B cell (primary cell): ENCODE measurements around the gene SCUBE1. TPM values are rescaled to one million over a fixed set of nuclear protein-coding genes. Genes with fewer than 3 reads are reported as not detected.

Source experiments
- ATAC-seq: fragments of 200-7000 bp; cut with Tn5 transposase; one replicate; pipeline ENCODE4 v1.10.0; 2021; ENCODE audit warnings: low read depth, mild to moderate bottlenecking, moderate number of reproducible peaks, moderate library complexity
- CTCF ChIA-PET: fragments of 350-600 bp; sonication (Branson Sonifier 250); formaldehyde crosslinking; loops from one replicate; lab custom pipeline; 2021; ENCODE audit warnings: antibody characterized with exemption, inconsistent platforms; lab: Charles Lee
- POLR2A ChIA-PET: fragments of 350-600 bp; sonication (Branson Sonifier 250); formaldehyde crosslinking; loops from one replicate; lab custom pipeline; 2021; ENCODE audit warnings: antibody characterized with exemption; lab: Charles Lee
- DNase-seq: peaks from one replicate; pipeline ENCODE4 v3.0.0; 2013
- H2AFZ ChIP-seq: 2 replicates; pipeline ENCODE4 v1.6.1; 2012; ENCODE audit warnings: mild to moderate bottlenecking, low read depth, low read length; ENCODE audit not compliant: insufficient read depth, poor library complexity, severe bottlenecking
- H3K27ac ChIP-seq, 2 donors: 1 replicate in 1 of 2; 2 replicates in 1 of 2; pipeline ENCODE4 v1.5.1; 2012 to 2013; ENCODE audit warnings: low read length in 2 of 2, mild to moderate bottlenecking in 2 of 2, moderate library complexity in 1 of 2
- H3K27me3 ChIP-seq, 4 experiments: fragments of 200-600 bp in 1 of 4; sonication (generic) in 1 of 4; replicated peaks in 1 of 4; 1 replicate in 2 of 4; 2 replicates in 2 of 4; pipeline versions ENCODE4 v1.6.1 to v1.7.0; 2013 to 2016; ENCODE audit warnings: low read length in 3 of 4, mild to moderate bottlenecking in 2 of 4, mixed read lengths in 1 of 4, moderate library complexity in 1 of 4; ENCODE audit not compliant: insufficient read depth in 4 of 4, control insufficient read depth in 3 of 4; ENCODE audit errors: control extremely low read depth in 1 of 4
- H3K36me3 ChIP-seq, 2 experiments: replicated peaks in 1 of 2; 1 replicate in 1 of 2; 2 replicates in 1 of 2; pipeline versions ENCODE4 v1.6.1 to v1.7.1; 2013; ENCODE audit warnings: low read length in 1 of 2; ENCODE audit not compliant: insufficient read depth in 2 of 2, control insufficient read depth in 1 of 2; ENCODE audit errors: control extremely low read depth in 1 of 2, extremely low read depth in 1 of 2
- H3K4me1 ChIP-seq, 2 donors: fragments of 200-600 bp in 1 of 2; sonication (generic) in 1 of 2; 1 replicate in 1 of 2; 2 replicates in 1 of 2; pipeline versions ENCODE4 v1.5.1 to v1.6.1; 2013 to 2017; ENCODE audit warnings: low read length in 2 of 2; ENCODE audit not compliant: control insufficient read depth in 2 of 2, insufficient read depth in 2 of 2
- H3K4me2 ChIP-seq: replicated peaks from 2 replicates; pipeline ENCODE3; 2012; ENCODE audit warnings: mild to moderate bottlenecking, low read depth, low read length; ENCODE audit not compliant: poor library complexity, severe bottlenecking
- H3K4me3 ChIP-seq, 5 experiments: fragments of 200-600 bp in 1 of 5; sonication (generic) in 1 of 5; 1 replicate in 3 of 5; 2 replicates in 2 of 5; pipeline versions ENCODE4 v1.5.1 to v1.7.0; 2011 to 2016; ENCODE audit warnings: low read length in 4 of 5, mild to moderate bottlenecking in 4 of 5, low read depth in 2 of 5, control low read depth in 1 of 5, moderate library complexity in 1 of 5; ENCODE audit not compliant: insufficient read depth in 1 of 5; ENCODE audit errors: control extremely low read depth in 1 of 5, extremely low read depth in 1 of 5
- H3K79me2 ChIP-seq: fragments of 200-600 bp; sonication (generic); one replicate; pipeline ENCODE4 v1.6.0; 2016; ENCODE audit warnings: low read length; ENCODE audit not compliant: control insufficient read depth, insufficient read depth
- H3K9ac ChIP-seq: fragments of 200-600 bp; sonication (generic); 2 replicates; pipeline ENCODE4 v1.6.1; 2017; ENCODE audit warnings: mild to moderate bottlenecking, low read length, moderate library complexity
- H3K9me3 ChIP-seq, 3 donors: one replicate each; pipeline versions ENCODE4 v1.6.1 to v1.7.1; 2013; ENCODE audit warnings: low read length in 2 of 3; ENCODE audit not compliant: control insufficient read depth in 2 of 3, insufficient read depth in 1 of 3; ENCODE audit errors: control extremely low read depth in 1 of 3
- H4K20me1 ChIP-seq: 2 replicates; pipeline ENCODE4 v1.6.0; 2012; ENCODE audit warnings: mild to moderate bottlenecking, low read length; ENCODE audit not compliant: insufficient read depth, control insufficient read depth, poor library complexity, severe bottlenecking
- H3K27ac Mint-ChIP-seq: one replicate; pipeline ENCODE4 v1.8.0; 2021; ENCODE audit warnings: mixed read lengths
- H3K27me3 Mint-ChIP-seq: one replicate; pipeline ENCODE4 v1.8.0; 2021; ENCODE audit warnings: mixed read lengths
- H3K4me1 Mint-ChIP-seq: one replicate; pipeline ENCODE4 v1.8.0; 2021; ENCODE audit warnings: mixed read lengths
- H3K4me3 Mint-ChIP-seq: one replicate; pipeline ENCODE4 v1.8.0; 2021; ENCODE audit warnings: mixed read lengths
- H3K9me3 Mint-ChIP-seq: one replicate; pipeline ENCODE4 v1.8.0; 2022; ENCODE audit warnings: mixed read lengths; ENCODE audit not compliant: insufficient read depth
- CTCF ChIP-seq: fragments of 200-600 bp; IDR thresholded peaks from one replicate; pipeline ENCODE4 v1.8.0; 2022; ENCODE audit warnings: antibody characterized with exemption, mild to moderate bottlenecking
- EZH2 ChIP-seq: IDR thresholded peaks from 2 replicates; pipeline ENCODE4 v1.6.1; 2012; ENCODE audit warnings: borderline replicate concordance, low read depth, mild to moderate bottlenecking, moderate library complexity, low read length; ENCODE audit not compliant: insufficient read depth, poor library complexity, severe bottlenecking
- WGBS: methylation state at CpG from one replicate; pipeline ENCODE4 v1.1.5; 2013; ENCODE audit warnings: missing lambda C conversion rate; ENCODE audit not compliant: insufficient coverage; 5-methylcytosine and 5-hydroxymethylcytosine counted together
- intact Hi-C: fragments of 100-400 bp; cut with micrococcal nuclease; formaldehyde crosslinking; loops from one replicate; pipeline ENCODE4 v1.10.0; 2022
- polyA plus RNA-seq: library from polyadenylated mRNA; depleted of rRNA; stranded (reverse); fragments of >200 nt; gene quantifications from 2 replicates; pipeline ENCODE4 v1.2.3, GENCODE V29; 2012
- total RNA-seq, 2 donors: library from RNA; stranded (reverse); fragments of 120-200 nt in 1 of 2; gene quantifications; 1 replicate in 1 of 2; 2 replicates in 1 of 2; pipeline versions ENCODE4 v1.2.3 to v1.2.4, GENCODE V29; 2013 to 2022

Gene SCUBE1
- total and polyA plus RNA-seq, 2 donors (not counting 1 experiment from before 2014, with no cell fraction given), result not detected

GRCh38 chr22:43388420-43388851 lies 45.3 kb upstream of the SCUBE1 start:
- peak; percentile 64 for ATAC-seq
- POLR2A ChIA-PET, result no interaction called here
- no peak overlapping the region for H3K4me2 ChIP-seq
- no peak overlapping the region for H3K4me3 Mint-ChIP-seq
- peak; percentile 74 for DNase-seq
- no peak overlapping the region for H3K9ac ChIP-seq
- peaks cover 18% of the 10 kb centered on the region for H3K27me3 Mint-ChIP-seq
- no peaks in the 10 kb centered on the region for H3K36me3 ChIP-seq
- peaks cover 0 to 25% (median 6%) of the 10 kb centered on the region in 4 experiments for H3K27me3 ChIP-seq
- no peaks in the 10 kb centered on the region for H3K9me3 Mint-ChIP-seq
- H3K4me1 ChIP-seq, result peaks cover 2 to 3% of the 10 kb centered on the region in 2 donors
- intact Hi-C loops, result no loop called here
- no peaks in the 10 kb centered on the region for H3K79me2 ChIP-seq
- no peaks in the 10 kb centered on the region for H3K9me3 ChIP-seq
- peaks cover 3% of the 10 kb centered on the region for H3K4me1 Mint-ChIP-seq
- 17% methylated on average over 17 of the region's 17 CpGs for WGBS
- H3K27ac Mint-ChIP-seq, result peak overlapping the region; percentile 26
- H2AFZ ChIP-seq, result no peak overlapping the region
- H3K4me3 ChIP-seq, result no peak overlapping the region
- no peaks in the 10 kb centered on the region for H4K20me1 ChIP-seq
- no peak overlapping the region for H3K27ac ChIP-seq
- TF ChIP-seq EZH2, result no peak
- TF ChIP-seq CTCF, result peak; percentile 98
- CTCF ChIA-PET, result interaction anchor here (0.9 to 1.7 kb wide), 5 partner anchors 14 to 1238 kb away, joined by 4 to 5 read pairs (median 4); no protein-coding TSS in a partner anchor

GRCh38 chr22:43387815-43388214 lies 44.6 kb upstream of the SCUBE1 start:
- Histone ChIP-seq H3K9me3 (no peaks in the 10 kb centered on the region), H2AFZ (no peak overlapping the region), H3K4me3 (no peak overlapping the region), H3K79me2 (no peaks in the 10 kb centered on the region), H3K4me2 (no peak overlapping the region), H4K20me1 (no peaks in the 10 kb centered on the region), H3K4me1 (peaks cover 2 to 3% of the 10 kb centered on the region in 2 donors), H3K27ac (no peak overlapping the region), H3K36me3 (no peaks in the 10 kb centered on the region), H3K27me3 (peaks cover 0 to 25% (median 6%) of the 10 kb centered on the region in 4 experiments), H3K9ac (no peak overlapping the region)
- WGBS, result 82% methylated on average over 2 of the region's 7 CpGs
- POLR2A ChIA-PET, result no interaction called here
- Mint-ChIP-seq H3K27me3 (peaks cover 18% of the 10 kb centered on the region), H3K4me1 (peaks cover 3% of the 10 kb centered on the region), H3K9me3 (no peaks in the 10 kb centered on the region), H3K4me3 (no peak overlapping the region), H3K27ac (no peak overlapping the region)
- TF ChIP-seq EZH2, result no peak
- no peak for DNase-seq
- no peak for ATAC-seq
- CTCF ChIA-PET, result interaction anchor here (1.0 to 1.7 kb wide), 5 partner anchors 13 to 156 kb away, joined by 4 to 5 read pairs (median 4); no protein-coding TSS in a partner anchor
- intact Hi-C loops, result no loop called here
